CD14-positive monocyte (primary cell): ENCODE measurements around the gene SLC22A17. TPM values are rescaled to one million over a fixed set of nuclear protein-coding genes. Genes with fewer than 3 reads are reported as not detected.

ENCODE experiments used
- DNase-seq, 3 donors: peaks; one replicate each; pipeline ENCODE4 v3.0.0-alpha.2; 2011 to 2022
- H2AFZ ChIP-seq: 2 replicates; pipeline ENCODE4 v1.6.0; 2012; ENCODE audit warnings: mild to moderate bottlenecking, low read depth, low read length, inconsistent platforms; ENCODE audit not compliant: insufficient read depth, poor library complexity, severe bottlenecking
- H3K27ac ChIP-seq, 2 donors: 1 replicate in 1 of 2; 2 replicates in 1 of 2; pipeline ENCODE4 v1.5.1; 2012 to 2013; ENCODE audit warnings: low read length in 2 of 2, control low read depth in 1 of 2, inconsistent platforms in 1 of 2, low read depth in 1 of 2, mild to moderate bottlenecking in 1 of 2
- H3K27me3 ChIP-seq, 2 donors: one replicate each; pipeline versions ENCODE4 v1.6.0 to v1.6.1; 2011 to 2013; ENCODE audit warnings: low read length in 2 of 2; ENCODE audit not compliant: control insufficient read depth in 2 of 2, insufficient read depth in 2 of 2
- H3K36me3 ChIP-seq, 2 donors: replicated peaks in 1 of 2; 1 replicate in 1 of 2; 2 replicates in 1 of 2; pipeline versions ENCODE4 v1.5.1 to v1.6.1; 2012 to 2013; ENCODE audit warnings: low read length in 2 of 2, control low read depth in 1 of 2, inconsistent platforms in 1 of 2, mild to moderate bottlenecking in 1 of 2; ENCODE audit not compliant: insufficient read depth in 2 of 2, control insufficient read depth in 1 of 2
- H3K4me1 ChIP-seq, 2 donors: 1 replicate in 1 of 2; 2 replicates in 1 of 2; pipeline versions ENCODE4 v1.5.1 to v1.6.1; 2012 to 2013; ENCODE audit warnings: low read length in 2 of 2, control low read depth in 1 of 2, inconsistent platforms in 1 of 2, mild to moderate bottlenecking in 1 of 2, moderate library complexity in 1 of 2; ENCODE audit not compliant: insufficient read depth in 2 of 2, control insufficient read depth in 1 of 2
- H3K4me2 ChIP-seq: replicated peaks from 2 replicates; pipeline ENCODE3; 2012; ENCODE audit warnings: low read length, moderate library complexity, mild to moderate bottlenecking; ENCODE audit not compliant: poor library complexity, severe bottlenecking; ENCODE audit errors: extremely low read depth
- H3K4me3 ChIP-seq, 3 experiments: fragments of 200-600 bp in 1 of 3; sonication (generic) in 1 of 3; replicated peaks in 1 of 3; 1 replicate in 2 of 3; 2 replicates in 1 of 3; pipeline ENCODE4 v1.5.1; 2011 to 2013; ENCODE audit warnings: low read length in 3 of 3, mild to moderate bottlenecking in 3 of 3, control low read depth in 2 of 3, low read depth in 2 of 3, inconsistent platforms in 1 of 3, moderate library complexity in 1 of 3
- H3K79me2 ChIP-seq: 2 replicates; pipeline ENCODE4 v1.6.0; 2012; ENCODE audit warnings: mild to moderate bottlenecking, control low read depth, inconsistent platforms, low read length, moderate library complexity; ENCODE audit not compliant: insufficient read depth
- H3K9ac ChIP-seq: 2 replicates; pipeline ENCODE4 v1.6.0; 2017; ENCODE audit warnings: low read length, mild to moderate bottlenecking; ENCODE audit not compliant: insufficient read depth, poor library complexity, severe bottlenecking
- H3K9me3 ChIP-seq, 2 donors: replicated peaks in 1 of 2; 1 replicate in 1 of 2; 2 replicates in 1 of 2; pipeline versions ENCODE4 v1.5.1 to v1.6.1; 2012 to 2013; ENCODE audit warnings: low read length in 2 of 2, control low read depth in 1 of 2; ENCODE audit not compliant: control insufficient read depth in 1 of 2, insufficient read depth in 1 of 2
- H4K20me1 ChIP-seq: 2 replicates; pipeline ENCODE4 v1.6.0; 2012; ENCODE audit warnings: mild to moderate bottlenecking, low read length, control low read depth, moderate library complexity; ENCODE audit not compliant: insufficient read depth
- H3K27ac Mint-ChIP-seq, 7 donors: one replicate each; pipeline ENCODE4 v1.8.0; 2020; ENCODE audit warnings: mild to moderate bottlenecking in 7 of 7, mixed read lengths in 7 of 7, moderate library complexity in 6 of 7, inconsistent platforms in 2 of 7
- H3K27me3 Mint-ChIP-seq, 3 donors: one replicate each; pipeline ENCODE4 v1.8.0; 2021 to 2022; ENCODE audit warnings: low read depth in 3 of 3, mild to moderate bottlenecking in 3 of 3, mixed read lengths in 3 of 3, moderate library complexity in 3 of 3, inconsistent platforms in 1 of 3
- H3K36me3 Mint-ChIP-seq, 2 donors: one replicate each; pipeline ENCODE4 v1.8.0; 2020; ENCODE audit warnings: mixed read lengths in 2 of 2, inconsistent platforms in 1 of 2, mild to moderate bottlenecking in 1 of 2
- H3K4me1 Mint-ChIP-seq: one replicate; pipeline ENCODE4 v1.8.0; 2020; ENCODE audit warnings: mild to moderate bottlenecking, mixed read lengths
- H3K4me3 Mint-ChIP-seq, 2 donors: one replicate each; pipeline ENCODE4 v1.8.0; 2020; ENCODE audit warnings: mild to moderate bottlenecking in 2 of 2, mixed read lengths in 2 of 2, moderate library complexity in 1 of 2
- H3K9me3 Mint-ChIP-seq, 7 donors: one replicate each; pipeline ENCODE4 v1.8.0; 2020 to 2022; ENCODE audit warnings: mixed read lengths in 7 of 7, mild to moderate bottlenecking in 6 of 7, moderate library complexity in 6 of 7, inconsistent platforms in 2 of 7
- WGBS: methylation state at CpG from one replicate; pipeline ENCODE4 v1.1.5; 2013; ENCODE audit warnings: missing lambda C conversion rate; ENCODE audit not compliant: insufficient coverage; 5-methylcytosine and 5-hydroxymethylcytosine counted together
- intact Hi-C, 2 donors: fragments of 100-400 bp; cut with micrococcal nuclease; formaldehyde crosslinking; loops; one replicate each; pipeline versions ENCODE4 v1.15.0 to v1.15.1; 2023
- polyA plus RNA-seq, 3 donors: library from polyadenylated mRNA; depleted of rRNA in 1 of 3; unstranded in 2 of 3; stranded (reverse) in 1 of 3; fragments of 300-500 nt in 2 of 3; fragments of >200 nt in 1 of 3; fragmentation: Illumina TruSeq in 2 of 3; gene quantifications; 1 replicate in 2 of 3; 2 replicates in 1 of 3; pipeline ENCODE4 v1.2.3, GENCODE V29; 2012 to 2021
- TF ChIP-seq, protein P1 (sequence below): fragments of 200-600 bp; IDR thresholded peaks from one replicate; pipeline ENCODE4 v1.8.0; 2022; ENCODE audit warnings: antibody characterized with exemption, mild to moderate bottlenecking

The SLC22A17 gene
- polyA plus RNA-seq, 3 donors: not detected

- Histone ChIP-seq H3K36me3 (peaks cover 21 to 36% of the 10 kb centered on the region in 2 donors), H3K9me3 (no peaks in the 10 kb centered on the region), H3K9ac (peak within 1 kb of the TSS; percentile 80), H2AFZ (peak within 1 kb of the TSS; percentile 98), H3K27me3 (no peaks in the 10 kb centered on the region), H3K4me3 (peak within 1 kb of the TSS; percentile 39 to 92 (median 90)), H3K4me1 (peaks cover 31 to 54% of the 10 kb centered on the region in 2 donors), H3K79me2 (peaks cover 50% of the 10 kb centered on the region), H3K27ac (peak within 1 kb of the TSS; percentile 76 to 89), H3K4me2 (peak within 1 kb of the TSS; percentile 89), H4K20me1 (no peaks in the 10 kb centered on the region)
- intact Hi-C loops: loop anchor here (2.0 to 10.0 kb wide), 2 partner anchors 14 to 722 kb away; partner anchors contain the start of genes DAD1 (in 1 of the 2) and PABPN1 (in 1 of the 2)
- no peaks in the 10 kb centered on the region for H3K27me3 Mint-ChIP-seq
- peaks cover 49% of the 10 kb centered on the region for H3K4me1 Mint-ChIP-seq
- H3K9me3 Mint-ChIP-seq: no peaks in the 10 kb centered on the region
- peak within 1 kb of the TSS; percentile 76 to 92 (median 89) for H3K27ac Mint-ChIP-seq
- 0% methylated on average over 14 of the region's 24 CpGs for WGBS
- DNase-seq: peak; percentile 57 to 70 (median 65)
- peaks cover 14 to 26% of the 10 kb centered on the region in 2 donors for H3K36me3 Mint-ChIP-seq
- H3K4me3 Mint-ChIP-seq: peak within 1 kb of the TSS; percentile 82 to 92
- TF ChIP-seq, protein P1, sequence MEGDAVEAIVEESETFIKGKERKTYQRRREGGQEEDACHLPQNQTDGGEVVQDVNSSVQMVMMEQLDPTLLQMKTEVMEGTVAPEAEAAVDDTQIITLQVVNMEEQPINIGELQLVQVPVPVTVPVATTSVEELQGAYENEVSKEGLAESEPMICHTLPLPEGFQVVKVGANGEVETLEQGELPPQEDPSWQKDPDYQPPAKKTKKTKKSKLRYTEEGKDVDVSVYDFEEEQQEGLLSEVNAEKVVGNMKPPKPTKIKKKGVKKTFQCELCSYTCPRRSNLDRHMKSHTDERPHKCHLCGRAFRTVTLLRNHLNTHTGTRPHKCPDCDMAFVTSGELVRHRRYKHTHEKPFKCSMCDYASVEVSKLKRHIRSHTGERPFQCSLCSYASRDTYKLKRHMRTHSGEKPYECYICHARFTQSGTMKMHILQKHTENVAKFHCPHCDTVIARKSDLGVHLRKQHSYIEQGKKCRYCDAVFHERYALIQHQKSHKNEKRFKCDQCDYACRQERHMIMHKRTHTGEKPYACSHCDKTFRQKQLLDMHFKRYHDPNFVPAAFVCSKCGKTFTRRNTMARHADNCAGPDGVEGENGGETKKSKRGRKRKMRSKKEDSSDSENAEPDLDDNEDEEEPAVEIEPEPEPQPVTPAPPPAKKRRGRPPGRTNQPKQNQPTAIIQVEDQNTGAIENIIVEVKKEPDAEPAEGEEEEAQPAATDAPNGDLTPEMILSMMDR: no peak
Measured at GRCh38 chr14:23306412-23307145, 46.1 kb downstream of the SLC22A17 start, which contains the start of gene BCL2L2. BCL2L2 (plus strand) TSS chr14:23306833; CDS start chr14:23307768, 935 bp downstream.

- peak within 1 kb of the TSS; percentile 100 for H2AFZ ChIP-seq
- peaks cover 7 to 17% of the 10 kb centered on the region in 2 donors for H3K36me3 ChIP-seq
Measured at GRCh38 chr14:23302290-23303225, 50.1 kb downstream of the SLC22A17 start, which contains the start of gene PPP1R3E. PPP1R3E (minus strand) TSS chr14:23302859; CDS start chr14:23302576, 283 bp downstream.

More at GRCh38 chr14:23302290-23303225, 50.1 kb downstream of the SLC22A17 start, which contains the start of gene PPP1R3E:
- peaks cover 10 to 19% of the 10 kb centered on the region in 2 donors for H3K36me3 Mint-ChIP-seq
- H3K27me3 Mint-ChIP-seq: no peaks in the 10 kb centered on the region
- intact Hi-C loops: loop anchor here in 1 of 2 donors (10.0 kb wide), 1 partner anchor 718 kb away; the partner anchor contains the start of gene DAD1
- H3K4me1 Mint-ChIP-seq: peaks cover 44% of the 10 kb centered on the region
- DNase-seq: peak; percentile 20 to 41 (median 27)
- Histone ChIP-seq H3K79me2 (peaks cover 40% of the 10 kb centered on the region), H4K20me1 (no peaks in the 10 kb centered on the region), H3K4me2 (peak within 1 kb of the TSS; percentile 100), H3K4me3 (peak within 1 kb of the TSS; percentile 36 to 90 (median 58)), H3K4me1 (peaks cover 41 to 62% of the 10 kb centered on the region in 2 donors), H3K27ac (peak within 1 kb of the TSS; percentile 86 to 93), H3K27me3 (no peaks in the 10 kb centered on the region), H3K9me3 (no peaks in the 10 kb centered on the region), H3K9ac (peak within 1 kb of the TSS; percentile 91)
- H3K4me3 Mint-ChIP-seq: peak within 1 kb of the TSS; percentile 96 to 99
- under 1% methylated on average over 66 of the region's 81 CpGs for WGBS
- peaks cover 0 to 2% (median 0%) of the 10 kb centered on the region in 7 donors for H3K9me3 Mint-ChIP-seq
- TF ChIP-seq, protein P1: no peak
- H3K27ac Mint-ChIP-seq: peak within 1 kb of the TSS; percentile 93 to 97 (median 94)
